Neutrophil (primary cell): ENCODE data around the gene NADK.
A peak's percentile ranks its signal among the peaks of the same experiment; 100 is the strongest.
"Not testable (repeated sequence)": the region's sequence is repeated elsewhere in the genome, so short reads cannot be mapped to it uniquely, and the experiment has no call there.

Experiments used
- H3K27ac ChIP-seq: fragments of 200-600 bp; sonication (generic); 2 replicates; pipeline ENCODE4 v1.5.1; 2016; ENCODE audit warnings: mild to moderate bottlenecking, moderate library complexity
- H3K27me3 ChIP-seq: fragments of 200-600 bp; sonication (generic); 2 replicates; pipeline ENCODE4 v1.6.0; 2016; ENCODE audit warnings: mild to moderate bottlenecking
- H3K36me3 ChIP-seq: fragments of 200-600 bp; sonication (generic); 2 replicates; pipeline ENCODE4 v1.5.1; 2017
- H3K4me1 ChIP-seq, 2 experiments: fragments of 200-600 bp in 1 of 2; sonication (generic) in 1 of 2; 1 replicate in 1 of 2; 2 replicates in 1 of 2; pipeline versions ENCODE4 v1.5.1 to v1.6.1; 2013 to 2016; ENCODE audit warnings: low read depth in 1 of 2, low read length in 1 of 2, mild to moderate bottlenecking in 1 of 2, moderate library complexity in 1 of 2; ENCODE audit not compliant: control insufficient read depth in 1 of 2, insufficient read depth in 1 of 2
- H3K4me3 ChIP-seq, 2 experiments: fragments of 200-600 bp in 1 of 2; sonication (generic) in 1 of 2; 1 replicate in 1 of 2; 2 replicates in 1 of 2; pipeline ENCODE4 v1.5.1; 2013 to 2016; ENCODE audit warnings: low read depth in 1 of 2, low read length in 1 of 2, mild to moderate bottlenecking in 1 of 2, moderate library complexity in 1 of 2
- H3K9me3 ChIP-seq: fragments of 200-600 bp; sonication (generic); 2 replicates; pipeline ENCODE4 v1.5.1; 2016
- TF ChIP-seq, protein P1 (sequence below): fragments of 200-600 bp; sonication (generic); IDR thresholded peaks from 2 replicates; pipeline ENCODE4 v1.5.1; 2016; ENCODE audit warnings: antibody characterized with exemption

The NADK gene

DNA sequence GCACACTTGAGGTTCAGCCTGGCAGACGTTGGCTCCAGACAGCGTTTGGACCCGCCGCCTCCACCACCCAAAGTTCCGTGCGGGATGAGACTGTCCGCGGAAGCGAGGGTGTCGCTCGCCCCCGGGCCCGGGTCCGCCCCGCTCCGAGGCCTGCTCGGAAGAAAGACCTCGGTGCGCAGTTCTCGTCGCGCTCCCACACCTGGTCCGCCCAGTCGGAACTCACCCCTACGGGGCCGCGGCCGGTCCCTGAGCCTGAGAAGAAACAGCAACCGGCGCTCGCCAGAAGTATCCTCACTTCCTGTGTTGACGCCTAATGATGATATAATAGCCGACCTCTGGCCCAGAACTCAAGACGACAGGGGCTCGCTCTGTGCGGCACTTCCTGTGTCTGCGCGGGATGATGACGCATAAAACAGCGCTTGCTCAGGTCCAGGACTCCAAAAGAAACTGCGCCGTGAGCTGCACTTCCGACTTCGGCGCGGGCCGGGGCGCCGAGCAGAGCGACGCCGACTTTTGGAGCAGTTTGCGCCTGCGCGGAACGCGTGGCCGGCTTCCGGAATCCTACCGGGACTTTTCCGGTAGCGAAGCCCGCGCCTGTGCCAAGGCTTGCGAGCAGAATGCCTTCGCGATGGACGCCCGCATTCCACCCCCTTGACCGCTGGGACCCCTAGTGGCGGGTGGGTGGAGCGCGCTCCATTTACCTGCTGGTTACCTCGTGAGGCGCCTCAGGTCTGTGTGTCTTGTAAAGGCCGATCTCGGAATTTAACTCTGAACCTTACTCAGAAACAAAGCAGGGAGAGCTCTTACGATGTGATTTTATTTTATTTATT lies 54.0 kb downstream of the NADK start, which contains the start of gene CDK11A:
CDK11A (minus strand) TSS at position 323 of the 830 bp plus-strand sequence. CDS start 1,539 bp downstream, outside the sequence.
- peaks cover 29% of the 10 kb centered on the region for H3K36me3 ChIP-seq
- H3K9me3 ChIP-seq, H3K27me3 ChIP-seq: not testable (repeated sequence)
- TF ChIP-seq, protein P1, sequence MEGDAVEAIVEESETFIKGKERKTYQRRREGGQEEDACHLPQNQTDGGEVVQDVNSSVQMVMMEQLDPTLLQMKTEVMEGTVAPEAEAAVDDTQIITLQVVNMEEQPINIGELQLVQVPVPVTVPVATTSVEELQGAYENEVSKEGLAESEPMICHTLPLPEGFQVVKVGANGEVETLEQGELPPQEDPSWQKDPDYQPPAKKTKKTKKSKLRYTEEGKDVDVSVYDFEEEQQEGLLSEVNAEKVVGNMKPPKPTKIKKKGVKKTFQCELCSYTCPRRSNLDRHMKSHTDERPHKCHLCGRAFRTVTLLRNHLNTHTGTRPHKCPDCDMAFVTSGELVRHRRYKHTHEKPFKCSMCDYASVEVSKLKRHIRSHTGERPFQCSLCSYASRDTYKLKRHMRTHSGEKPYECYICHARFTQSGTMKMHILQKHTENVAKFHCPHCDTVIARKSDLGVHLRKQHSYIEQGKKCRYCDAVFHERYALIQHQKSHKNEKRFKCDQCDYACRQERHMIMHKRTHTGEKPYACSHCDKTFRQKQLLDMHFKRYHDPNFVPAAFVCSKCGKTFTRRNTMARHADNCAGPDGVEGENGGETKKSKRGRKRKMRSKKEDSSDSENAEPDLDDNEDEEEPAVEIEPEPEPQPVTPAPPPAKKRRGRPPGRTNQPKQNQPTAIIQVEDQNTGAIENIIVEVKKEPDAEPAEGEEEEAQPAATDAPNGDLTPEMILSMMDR, result peak; percentile 59
- peaks cover 8 to 10% of the 10 kb centered on the region in 2 experiments for H3K4me1 ChIP-seq
- H3K27ac ChIP-seq, result peak within 1 kb of the TSS; percentile 94
- H3K4me3 ChIP-seq, result peak within 1 kb of the TSS; percentile 68 to 71

DNA sequence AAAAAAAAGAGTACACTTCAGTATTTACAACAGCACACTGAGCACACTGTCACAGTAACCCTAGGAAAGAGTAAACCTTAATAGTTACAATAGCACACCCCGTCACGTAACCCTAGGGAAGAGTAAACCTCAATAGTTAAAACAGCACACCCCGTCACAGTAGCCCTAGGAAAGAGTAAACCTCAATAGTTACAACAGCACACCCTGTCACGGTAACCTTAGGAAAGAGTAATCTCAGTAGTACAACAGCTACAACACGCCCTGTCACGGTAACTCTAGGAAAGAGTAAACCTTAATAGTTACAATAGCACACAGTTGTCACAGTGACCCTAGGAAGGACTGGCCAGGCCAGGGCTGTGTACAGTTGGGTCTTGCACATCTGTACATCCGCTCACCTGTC lies 57.1 kb downstream of the NADK start:
- Histone ChIP-seq H3K27me3 (no peaks in the 10 kb centered on the region), H3K36me3 (peaks cover 55% of the 10 kb centered on the region), H3K4me3 (no peak overlapping the region), H3K9me3 (no peaks in the 10 kb centered on the region), H3K4me1 (no peaks in the 10 kb centered on the region), H3K27ac (no peak overlapping the region)
- TF ChIP-seq, protein P1, result no peak

DNA sequence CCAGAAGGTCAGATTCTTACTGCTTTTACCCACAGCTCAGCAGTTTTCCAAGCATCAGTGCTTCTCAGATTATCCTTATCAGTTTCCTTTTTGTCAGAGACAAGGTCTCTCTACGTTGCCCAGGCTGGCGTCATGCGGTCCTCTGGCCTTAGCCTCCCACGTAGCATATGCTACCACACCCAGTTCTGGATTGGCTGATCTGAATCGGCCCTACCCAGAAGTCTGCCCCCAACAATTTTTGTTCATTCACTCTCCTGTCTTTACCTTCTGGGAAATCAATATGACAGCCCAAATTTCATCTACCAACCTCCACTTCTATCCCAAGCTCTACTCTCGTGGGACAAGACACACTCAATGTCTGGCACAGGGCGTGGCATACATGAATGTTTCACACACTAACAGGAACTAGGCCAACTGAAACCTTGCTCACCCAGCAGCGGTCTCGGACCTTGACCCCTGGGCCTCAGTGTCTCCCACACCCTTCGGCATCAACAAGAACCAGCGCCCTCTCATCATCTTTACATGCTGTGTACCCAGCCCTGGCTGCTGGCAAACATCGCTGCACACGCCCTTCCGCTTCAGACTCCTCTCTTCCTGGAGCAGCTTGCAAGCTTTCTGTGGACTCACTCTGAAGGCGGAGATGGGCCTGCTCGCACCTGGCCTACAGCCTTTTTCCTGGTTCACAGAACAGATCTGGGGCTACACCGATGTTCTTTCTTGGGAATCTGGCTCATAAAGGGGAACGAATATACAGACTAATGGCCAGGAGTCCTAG lies 63.0 kb downstream of the NADK start:
- not testable (repeated sequence) for H3K4me3 ChIP-seq, H3K9me3 ChIP-seq, H3K27ac ChIP-seq, H3K4me1 ChIP-seq, H3K27me3 ChIP-seq
- H3K36me3 ChIP-seq, result peaks cover 59% of the 10 kb centered on the region

DNA sequence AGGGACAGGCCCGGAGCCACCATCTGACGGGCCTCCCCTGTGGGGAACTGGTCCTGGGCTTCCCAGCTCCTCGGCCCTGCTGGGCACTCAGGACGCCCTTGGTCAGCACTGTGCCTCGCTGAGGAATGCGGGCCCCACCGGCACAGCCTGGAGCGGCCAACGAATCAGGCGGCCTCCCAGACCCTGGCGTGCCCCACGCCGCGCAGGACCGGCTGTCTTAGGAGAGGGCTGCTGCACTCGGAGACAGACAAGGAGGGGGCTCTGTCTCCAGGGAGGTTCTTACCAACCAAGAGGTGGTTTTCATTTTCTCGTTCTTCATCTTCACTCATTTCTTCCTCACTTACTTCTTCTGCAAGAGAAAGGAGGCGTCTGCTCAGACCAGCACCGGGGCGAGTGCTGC lies 70.4 kb downstream of the NADK start:
- H3K4me3 ChIP-seq, H3K27me3 ChIP-seq: not testable (repeated sequence)

DNA sequence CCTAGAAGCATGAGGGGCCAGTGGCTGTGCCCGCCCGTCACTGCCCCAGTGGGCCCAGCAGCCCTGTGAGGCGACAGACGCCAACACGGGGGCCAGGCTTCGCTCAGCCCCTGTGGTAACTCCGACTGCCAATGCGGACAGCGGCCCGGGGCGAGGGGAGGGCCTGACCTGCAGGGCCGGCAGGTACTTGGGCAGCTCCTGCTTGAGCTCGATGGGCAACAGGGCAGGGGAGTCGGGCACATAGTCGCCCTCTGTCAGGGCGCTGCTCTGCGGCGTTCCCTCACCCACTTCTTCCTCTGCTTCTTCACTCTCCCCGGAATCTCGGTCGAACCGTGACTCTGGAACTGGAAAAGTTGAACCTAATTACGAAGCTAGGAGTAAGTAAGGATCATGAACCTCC lies 71.0 kb downstream of the NADK start:
- H3K4me1 ChIP-seq, H3K4me3 ChIP-seq, H3K27ac ChIP-seq, H3K27me3 ChIP-seq, H3K9me3 ChIP-seq: not testable (repeated sequence)
- H3K36me3 ChIP-seq, result peaks cover 34% of the 10 kb centered on the region

More for the DNA sequence above, 70.4 kb downstream of the NADK start:
- H3K4me1 ChIP-seq, H3K27ac ChIP-seq, H3K9me3 ChIP-seq: not testable (repeated sequence)
- H3K36me3 ChIP-seq, result peaks cover 34% of the 10 kb centered on the region

DNA sequence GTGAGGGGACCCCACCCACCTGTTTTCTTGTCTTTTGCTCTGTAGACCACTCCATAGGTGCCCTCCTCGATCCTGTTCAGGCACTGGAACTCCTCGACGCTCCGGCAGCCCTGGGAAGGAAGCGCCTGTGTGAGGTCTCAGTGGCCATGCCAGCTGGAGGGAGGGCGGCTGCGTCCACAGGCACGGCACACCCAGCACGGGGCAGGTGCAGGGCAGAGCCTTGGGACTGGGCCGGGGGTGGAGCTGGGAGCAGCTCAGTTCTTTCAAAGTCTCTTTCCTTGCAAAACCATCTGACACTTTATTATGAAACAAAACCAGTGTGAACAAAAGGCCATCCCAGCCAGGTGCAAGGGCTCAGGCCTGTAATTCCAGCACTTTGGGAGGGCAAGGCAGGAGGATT lies 72.6 kb downstream of the NADK start:
- not testable (repeated sequence) for H3K9me3 ChIP-seq, H3K27ac ChIP-seq, H3K4me3 ChIP-seq, H3K4me1 ChIP-seq, H3K27me3 ChIP-seq
- H3K36me3 ChIP-seq, result peaks cover 34% of the 10 kb centered on the region

DNA sequence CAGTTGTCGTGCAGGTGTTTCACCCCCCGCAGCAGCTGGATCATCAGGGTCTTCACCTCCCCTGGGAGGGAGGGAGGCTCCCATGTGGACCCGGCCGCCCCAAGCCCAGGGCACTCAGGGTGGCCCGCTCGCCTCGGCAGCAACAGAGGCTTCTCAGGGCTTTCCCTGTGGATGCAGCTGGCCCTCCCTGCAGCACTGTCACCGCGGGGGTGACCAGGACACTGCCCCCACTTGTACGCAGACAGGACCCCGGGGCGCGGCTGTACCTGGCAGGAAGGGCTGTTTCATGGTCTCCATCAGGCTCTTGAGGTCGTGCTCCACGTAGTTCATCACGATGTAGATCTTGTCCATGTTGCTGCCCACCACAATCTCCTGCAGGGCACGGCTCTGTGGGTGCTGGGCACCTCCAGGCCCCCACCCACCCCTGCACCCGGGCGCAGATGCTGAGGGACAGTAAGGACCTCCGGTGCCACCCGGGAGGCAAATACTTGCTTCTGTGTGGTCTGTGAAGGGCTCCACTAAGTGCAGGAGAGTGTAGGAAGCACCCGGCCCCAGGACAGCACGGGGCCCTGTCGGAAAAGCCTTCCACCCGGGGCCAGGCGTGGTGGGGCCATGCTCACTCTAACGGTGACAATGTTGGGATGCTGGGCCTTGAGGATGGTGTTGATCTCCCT lies 73.8 kb downstream of the NADK start:
- H3K9me3 ChIP-seq, H3K4me1 ChIP-seq, H3K4me3 ChIP-seq, H3K27me3 ChIP-seq, H3K27ac ChIP-seq: not testable (repeated sequence)
- H3K36me3 ChIP-seq, result peaks cover 34% of the 10 kb centered on the region
